HG02571 (cell line): Measurements from ENCODE around the gene CRIP1.

Experiments used
- ATAC-seq: cut with Tn5 transposase; IDR thresholded peaks from one replicate; pipeline ENCODE4 v1.9.1; 2021; ENCODE audit warnings: mild to moderate bottlenecking, moderate library complexity; ENCODE audit not compliant: unreplicated experiment

The CRIP1 gene

GRCh38 chr14:105450864-105451720 is 35.6 kb upstream of the CRIP1 start:
- ATAC-seq, result no peak

- no peak for ATAC-seq
Observed at GRCh38 chr14:105452963-105453362, 33.7 kb upstream of the CRIP1 start.

- no peak for ATAC-seq
Observed at GRCh38 chr14:105453847-105454246, 32.8 kb upstream of the CRIP1 start.

- ATAC-seq, result no peak
Observed at GRCh38 chr14:105455086-105455640, 31.5 kb upstream of the CRIP1 start.

- no peak for ATAC-seq
Observed at GRCh38 chr14:105455766-105456660, 30.7 kb upstream of the CRIP1 start.

- ATAC-seq, result no peak
Observed at GRCh38 chr14:105456736-105457617, 29.7 kb upstream of the CRIP1 start.

GRCh38 chr14:105458010-105458409 is 28.7 kb upstream of the CRIP1 start:
- ATAC-seq, result no peak

GRCh38 chr14:105458571-105458970 is 28.1 kb upstream of the CRIP1 start:
- no peak for ATAC-seq

GRCh38 chr14:105460116-105460515 is 26.6 kb upstream of the CRIP1 start:
- ATAC-seq, result no peak

GRCh38 chr14:105460616-105461015 is 26.1 kb upstream of the CRIP1 start:
- no peak for ATAC-seq

GRCh38 chr14:105461903-105462302 is 24.8 kb upstream of the CRIP1 start:
- ATAC-seq, result no peak

- no peak for ATAC-seq
Observed at GRCh38 chr14:105464501-105464900, 22.2 kb upstream of the CRIP1 start.

GRCh38 chr14:105465209-105466031 is 21.3 kb upstream of the CRIP1 start:
- ATAC-seq, result no peak

GRCh38 chr14:105466531-105467248 is 20.0 kb upstream of the CRIP1 start:
- no peak for ATAC-seq

- no peak for ATAC-seq
Observed at GRCh38 chr14:105467249-105467941, 19.3 kb upstream of the CRIP1 start.

- ATAC-seq, result no peak
Observed at GRCh38 chr14:105467942-105468471, 18.7 kb upstream of the CRIP1 start.

GRCh38 chr14:105468621-105469241 is 18.0 kb upstream of the CRIP1 start:
- no peak for ATAC-seq
